CD14-positive monocyte (primary cell): ENCODE data around the gene ADNP2. TPM values are rescaled to one million over a fixed set of nuclear protein-coding genes. Genes with fewer than 3 reads are reported as not detected.

Experiments used
- DNase-seq, 3 donors: peaks; one replicate each; pipeline ENCODE4 v3.0.0-alpha.2; 2011 to 2022
- H2AFZ ChIP-seq: 2 replicates; pipeline ENCODE4 v1.6.0; 2012; ENCODE audit warnings: mild to moderate bottlenecking, low read depth, low read length, inconsistent platforms; ENCODE audit not compliant: insufficient read depth, poor library complexity, severe bottlenecking
- H3K27ac ChIP-seq, 2 donors: 1 replicate in 1 of 2; 2 replicates in 1 of 2; pipeline ENCODE4 v1.5.1; 2012 to 2013; ENCODE audit warnings: low read length in 2 of 2, control low read depth in 1 of 2, inconsistent platforms in 1 of 2, low read depth in 1 of 2, mild to moderate bottlenecking in 1 of 2
- H3K27me3 ChIP-seq, 2 donors: one replicate each; pipeline versions ENCODE4 v1.6.0 to v1.6.1; 2011 to 2013; ENCODE audit warnings: low read length in 2 of 2; ENCODE audit not compliant: control insufficient read depth in 2 of 2, insufficient read depth in 2 of 2
- H3K36me3 ChIP-seq, 2 donors: replicated peaks in 1 of 2; 1 replicate in 1 of 2; 2 replicates in 1 of 2; pipeline versions ENCODE4 v1.5.1 to v1.6.1; 2012 to 2013; ENCODE audit warnings: low read length in 2 of 2, control low read depth in 1 of 2, inconsistent platforms in 1 of 2, mild to moderate bottlenecking in 1 of 2; ENCODE audit not compliant: insufficient read depth in 2 of 2, control insufficient read depth in 1 of 2
- H3K4me1 ChIP-seq, 2 donors: 1 replicate in 1 of 2; 2 replicates in 1 of 2; pipeline versions ENCODE4 v1.5.1 to v1.6.1; 2012 to 2013; ENCODE audit warnings: low read length in 2 of 2, control low read depth in 1 of 2, inconsistent platforms in 1 of 2, mild to moderate bottlenecking in 1 of 2, moderate library complexity in 1 of 2; ENCODE audit not compliant: insufficient read depth in 2 of 2, control insufficient read depth in 1 of 2
- H3K4me2 ChIP-seq: replicated peaks from 2 replicates; pipeline ENCODE3; 2012; ENCODE audit warnings: low read length, moderate library complexity, mild to moderate bottlenecking; ENCODE audit not compliant: poor library complexity, severe bottlenecking; ENCODE audit errors: extremely low read depth
- H3K4me3 ChIP-seq, 3 experiments: fragments of 200-600 bp in 1 of 3; sonication (generic) in 1 of 3; replicated peaks in 1 of 3; 1 replicate in 2 of 3; 2 replicates in 1 of 3; pipeline ENCODE4 v1.5.1; 2011 to 2013; ENCODE audit warnings: low read length in 3 of 3, mild to moderate bottlenecking in 3 of 3, control low read depth in 2 of 3, low read depth in 2 of 3, inconsistent platforms in 1 of 3, moderate library complexity in 1 of 3
- H3K79me2 ChIP-seq: 2 replicates; pipeline ENCODE4 v1.6.0; 2012; ENCODE audit warnings: mild to moderate bottlenecking, control low read depth, inconsistent platforms, low read length, moderate library complexity; ENCODE audit not compliant: insufficient read depth
- H3K9ac ChIP-seq: 2 replicates; pipeline ENCODE4 v1.6.0; 2017; ENCODE audit warnings: low read length, mild to moderate bottlenecking; ENCODE audit not compliant: insufficient read depth, poor library complexity, severe bottlenecking
- H3K9me3 ChIP-seq, 2 donors: replicated peaks in 1 of 2; 1 replicate in 1 of 2; 2 replicates in 1 of 2; pipeline versions ENCODE4 v1.5.1 to v1.6.1; 2012 to 2013; ENCODE audit warnings: low read length in 2 of 2, control low read depth in 1 of 2; ENCODE audit not compliant: control insufficient read depth in 1 of 2, insufficient read depth in 1 of 2
- H4K20me1 ChIP-seq: 2 replicates; pipeline ENCODE4 v1.6.0; 2012; ENCODE audit warnings: mild to moderate bottlenecking, low read length, control low read depth, moderate library complexity; ENCODE audit not compliant: insufficient read depth
- H3K27ac Mint-ChIP-seq, 7 donors: one replicate each; pipeline ENCODE4 v1.8.0; 2020; ENCODE audit warnings: mild to moderate bottlenecking in 7 of 7, mixed read lengths in 7 of 7, moderate library complexity in 6 of 7, inconsistent platforms in 2 of 7
- H3K27me3 Mint-ChIP-seq, 3 donors: one replicate each; pipeline ENCODE4 v1.8.0; 2021 to 2022; ENCODE audit warnings: low read depth in 3 of 3, mild to moderate bottlenecking in 3 of 3, mixed read lengths in 3 of 3, moderate library complexity in 3 of 3, inconsistent platforms in 1 of 3
- H3K36me3 Mint-ChIP-seq, 2 donors: one replicate each; pipeline ENCODE4 v1.8.0; 2020; ENCODE audit warnings: mixed read lengths in 2 of 2, inconsistent platforms in 1 of 2, mild to moderate bottlenecking in 1 of 2
- H3K4me1 Mint-ChIP-seq: one replicate; pipeline ENCODE4 v1.8.0; 2020; ENCODE audit warnings: mild to moderate bottlenecking, mixed read lengths
- H3K4me3 Mint-ChIP-seq, 2 donors: one replicate each; pipeline ENCODE4 v1.8.0; 2020; ENCODE audit warnings: mild to moderate bottlenecking in 2 of 2, mixed read lengths in 2 of 2, moderate library complexity in 1 of 2
- H3K9me3 Mint-ChIP-seq, 7 donors: one replicate each; pipeline ENCODE4 v1.8.0; 2020 to 2022; ENCODE audit warnings: mixed read lengths in 7 of 7, mild to moderate bottlenecking in 6 of 7, moderate library complexity in 6 of 7, inconsistent platforms in 2 of 7
- WGBS: methylation state at CpG from one replicate; pipeline ENCODE4 v1.1.5; 2013; ENCODE audit warnings: missing lambda C conversion rate; ENCODE audit not compliant: insufficient coverage; 5-methylcytosine and 5-hydroxymethylcytosine counted together
- intact Hi-C, 2 donors: fragments of 100-400 bp; cut with micrococcal nuclease; formaldehyde crosslinking; loops; one replicate each; pipeline versions ENCODE4 v1.15.0 to v1.15.1; 2023
- polyA plus RNA-seq, 3 donors: library from polyadenylated mRNA; depleted of rRNA in 1 of 3; unstranded in 2 of 3; stranded (reverse) in 1 of 3; fragments of 300-500 nt in 2 of 3; fragments of >200 nt in 1 of 3; fragmentation: Illumina TruSeq in 2 of 3; gene quantifications; 1 replicate in 2 of 3; 2 replicates in 1 of 3; pipeline ENCODE4 v1.2.3, GENCODE V29; 2012 to 2021
- TF ChIP-seq, protein P1 (sequence below): fragments of 200-600 bp; IDR thresholded peaks from one replicate; pipeline ENCODE4 v1.8.0; 2022; ENCODE audit warnings: antibody characterized with exemption, mild to moderate bottlenecking

ADNP2 gene
- polyA plus RNA-seq, 3 donors: 3.0 to 5.6 (median 3.6) TPM

DNA sequence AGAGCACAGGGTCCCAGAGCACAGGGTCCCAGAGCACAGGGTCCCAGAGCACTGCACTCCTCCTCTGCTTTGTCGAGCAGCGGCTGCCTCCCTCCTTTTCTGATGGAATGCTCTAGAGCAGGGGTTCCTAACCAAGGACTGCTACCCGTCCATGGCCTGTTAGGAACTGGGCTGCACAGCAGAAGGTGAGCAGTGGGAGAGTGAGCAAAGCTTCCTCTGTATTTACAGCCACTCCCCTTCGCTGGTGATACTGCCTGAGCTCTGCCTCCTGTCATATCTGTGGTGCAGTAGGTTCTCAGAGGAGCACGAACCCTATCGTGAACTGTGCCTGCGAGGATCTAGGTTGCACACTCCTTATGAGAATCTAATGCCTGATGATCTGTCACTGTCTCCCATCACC, 33.1 kb upstream of the ADNP2 start:
- TF ChIP-seq, protein P1, sequence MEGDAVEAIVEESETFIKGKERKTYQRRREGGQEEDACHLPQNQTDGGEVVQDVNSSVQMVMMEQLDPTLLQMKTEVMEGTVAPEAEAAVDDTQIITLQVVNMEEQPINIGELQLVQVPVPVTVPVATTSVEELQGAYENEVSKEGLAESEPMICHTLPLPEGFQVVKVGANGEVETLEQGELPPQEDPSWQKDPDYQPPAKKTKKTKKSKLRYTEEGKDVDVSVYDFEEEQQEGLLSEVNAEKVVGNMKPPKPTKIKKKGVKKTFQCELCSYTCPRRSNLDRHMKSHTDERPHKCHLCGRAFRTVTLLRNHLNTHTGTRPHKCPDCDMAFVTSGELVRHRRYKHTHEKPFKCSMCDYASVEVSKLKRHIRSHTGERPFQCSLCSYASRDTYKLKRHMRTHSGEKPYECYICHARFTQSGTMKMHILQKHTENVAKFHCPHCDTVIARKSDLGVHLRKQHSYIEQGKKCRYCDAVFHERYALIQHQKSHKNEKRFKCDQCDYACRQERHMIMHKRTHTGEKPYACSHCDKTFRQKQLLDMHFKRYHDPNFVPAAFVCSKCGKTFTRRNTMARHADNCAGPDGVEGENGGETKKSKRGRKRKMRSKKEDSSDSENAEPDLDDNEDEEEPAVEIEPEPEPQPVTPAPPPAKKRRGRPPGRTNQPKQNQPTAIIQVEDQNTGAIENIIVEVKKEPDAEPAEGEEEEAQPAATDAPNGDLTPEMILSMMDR: no peak
- Histone ChIP-seq H3K27ac (no peak overlapping the region), H3K4me3 (no peak overlapping the region), H4K20me1 (no peaks in the 10 kb centered on the region), H2AFZ (no peak overlapping the region), H3K4me1 (no peaks in the 10 kb centered on the region), H3K79me2 (no peaks in the 10 kb centered on the region), H3K27me3 (no peaks in the 10 kb centered on the region), H3K4me2 (no peak overlapping the region), H3K36me3 (no peaks in the 10 kb centered on the region), H3K9ac (no peak overlapping the region), H3K9me3 (peaks cover 3 to 48% of the 10 kb centered on the region in 2 donors)
- no peak for DNase-seq
- WGBS: 85% methylated on average over 3 of the region's 7 CpGs
- Mint-ChIP-seq H3K27ac (no peak overlapping the region), H3K4me3 (no peak overlapping the region), H3K9me3 (peaks cover 11 to 41% (median 22%) of the 10 kb centered on the region in 7 donors), H3K36me3 (no peaks in the 10 kb centered on the region), H3K4me1 (peaks cover 1% of the 10 kb centered on the region), H3K27me3 (peaks cover 0 to 2% (median 0%) of the 10 kb centered on the region in 3 donors)
- intact Hi-C loops: no loop called here

DNA sequence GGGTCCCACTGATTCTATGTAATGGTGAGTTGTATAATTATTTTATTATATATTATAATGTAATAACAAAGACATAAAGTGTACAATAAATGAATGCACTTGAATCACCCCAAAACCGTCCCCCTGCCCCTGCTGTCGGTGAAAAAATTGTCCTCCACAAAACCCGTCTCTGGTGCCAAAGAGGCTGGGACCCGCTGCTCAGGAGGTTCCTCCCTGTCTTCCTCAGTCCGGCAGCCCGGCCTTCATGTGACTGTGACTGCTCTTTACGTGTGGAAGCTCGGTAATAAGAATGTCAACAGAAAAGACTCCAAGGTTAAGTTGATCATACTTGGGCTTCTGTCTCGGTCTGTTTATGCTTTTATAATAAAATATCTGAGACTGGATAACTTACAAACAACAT, 32.7 kb upstream of the ADNP2 start:
- no peaks in the 10 kb centered on the region for H4K20me1 ChIP-seq
- WGBS: 95% methylated on average over 3 of the region's 9 CpGs
- no peak overlapping the region for H3K4me3 Mint-ChIP-seq
- no peak for DNase-seq
- H2AFZ ChIP-seq: no peak overlapping the region
- no peaks in the 10 kb centered on the region for H3K36me3 ChIP-seq
- peaks cover 3 to 50% of the 10 kb centered on the region in 2 donors for H3K9me3 ChIP-seq
- H3K4me1 Mint-ChIP-seq: peaks cover 1% of the 10 kb centered on the region
- peaks cover 11 to 44% (median 25%) of the 10 kb centered on the region in 7 donors for H3K9me3 Mint-ChIP-seq
- H3K4me2 ChIP-seq: no peak overlapping the region
- no peaks in the 10 kb centered on the region for H3K79me2 ChIP-seq
- intact Hi-C loops: no loop called here
- H3K27ac Mint-ChIP-seq: no peak overlapping the region
- H3K9ac ChIP-seq: no peak overlapping the region
- no peaks in the 10 kb centered on the region for H3K36me3 Mint-ChIP-seq
- no peaks in the 10 kb centered on the region for H3K4me1 ChIP-seq
- TF ChIP-seq, protein P1: no peak
- H3K27ac ChIP-seq: no peak overlapping the region
- H3K4me3 ChIP-seq: no peak overlapping the region
- H3K27me3 ChIP-seq: no peaks in the 10 kb centered on the region
- H3K27me3 Mint-ChIP-seq: peaks cover 0 to 2% (median 0%) of the 10 kb centered on the region in 3 donors
